ENCODE data around the gene SCGN.
"Not testable (repeated sequence)": the region's sequence is repeated elsewhere in the genome, so short reads cannot be mapped to it uniquely, and the experiment has no call there.

SCGN gene

DNA sequence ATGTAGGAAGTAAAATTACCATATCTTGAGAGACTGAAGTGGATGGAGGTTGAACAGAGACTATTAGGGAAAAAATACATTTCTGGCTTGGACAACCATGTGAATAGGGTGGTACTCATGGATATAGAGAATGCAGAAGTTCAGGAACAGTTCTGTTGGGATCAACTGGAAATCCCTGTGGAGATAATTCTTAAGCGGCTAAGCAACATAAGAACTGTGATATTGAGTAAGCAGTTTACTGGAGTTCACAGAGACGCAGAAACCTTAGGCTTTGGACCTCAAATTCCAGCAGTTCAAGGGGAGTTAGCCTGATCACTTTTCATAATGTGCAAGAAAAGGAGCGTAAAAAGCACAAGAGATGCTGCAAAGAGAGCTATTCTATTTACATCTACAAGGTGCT, 78.9 kb downstream of the SCGN start:
- no peak for DNase-seq (ENCODE audit: low read depth)

DNA sequence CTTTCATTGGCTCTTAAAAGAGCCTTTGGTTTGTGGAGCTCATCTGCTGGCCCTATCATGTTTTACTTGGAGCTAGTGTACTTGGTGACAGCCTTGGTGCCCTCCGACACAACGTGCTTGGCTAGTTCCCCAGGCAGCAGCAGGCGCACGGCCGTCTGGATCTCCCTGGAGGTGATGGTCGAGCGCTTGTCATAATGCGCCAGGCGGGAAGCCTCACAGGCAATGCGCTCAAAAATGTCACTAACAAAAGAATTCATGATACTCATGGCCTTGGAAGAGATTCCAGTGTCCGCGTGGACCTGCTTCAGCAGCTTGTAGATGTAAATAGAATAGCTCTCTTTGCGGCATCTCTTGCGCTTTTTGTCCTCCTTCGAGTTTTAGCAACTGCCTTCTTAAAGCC, 79.7 kb downstream of the SCGN start:
- no peak for DNase-seq (ENCODE audit: low read depth)

DNA sequence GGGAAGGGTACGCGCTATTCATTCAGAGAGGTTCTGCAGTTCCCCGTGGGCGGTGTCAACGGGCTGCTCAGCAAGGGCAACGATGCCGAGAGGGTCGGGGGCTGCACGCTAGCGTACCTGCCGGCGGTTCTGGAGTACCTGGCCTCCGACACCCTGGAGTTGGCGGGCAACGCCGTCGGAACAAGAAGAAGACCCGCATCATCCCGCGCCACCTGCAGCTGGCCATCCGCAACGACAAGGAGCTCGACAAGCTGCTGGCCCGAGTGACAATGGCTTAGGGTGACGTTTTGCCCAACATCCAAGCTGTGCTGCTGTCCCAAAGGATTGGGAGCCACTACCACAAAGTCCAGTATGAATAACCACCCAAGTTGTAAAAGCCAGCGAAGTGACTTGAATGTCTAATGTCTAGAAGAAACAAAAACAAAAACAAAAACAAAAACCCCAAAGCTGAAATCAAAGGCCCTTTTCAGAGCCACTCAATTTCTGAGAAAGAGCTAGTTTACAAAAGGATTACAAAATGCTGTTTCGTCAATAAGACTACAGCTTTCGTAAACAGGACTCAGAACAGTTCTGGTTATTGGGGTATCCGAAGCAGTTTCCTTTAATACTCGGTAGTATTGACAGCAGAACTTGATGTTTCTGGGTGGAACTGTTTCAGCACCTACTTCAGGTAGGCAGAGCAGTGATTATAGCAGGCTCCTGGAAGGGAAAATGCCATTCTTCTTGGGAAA, 80.6 kb downstream of the SCGN start:
- DNase-seq (ENCODE audit: low read depth) = no peak

DNA sequence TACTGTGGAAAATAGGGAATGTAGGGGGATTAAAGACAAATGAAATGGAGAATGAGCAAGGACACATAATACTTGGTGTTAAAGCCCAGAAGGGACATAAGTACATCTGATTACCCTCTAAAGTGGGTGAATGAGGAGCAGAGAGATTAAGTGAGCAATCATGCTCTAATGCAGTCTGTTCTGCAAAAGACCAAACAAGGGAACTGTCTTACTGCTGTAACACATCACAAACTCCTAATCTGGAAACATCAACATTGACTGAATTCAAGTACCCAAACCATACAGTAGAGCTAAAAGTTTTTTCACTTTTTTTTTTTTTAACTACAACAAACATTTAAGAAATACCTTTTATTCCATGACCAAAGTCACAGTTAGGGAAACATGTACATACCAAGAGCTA, 83.2 kb downstream of the SCGN start:
- DNase-seq (ENCODE audit: low read depth) = no peak

DNA sequence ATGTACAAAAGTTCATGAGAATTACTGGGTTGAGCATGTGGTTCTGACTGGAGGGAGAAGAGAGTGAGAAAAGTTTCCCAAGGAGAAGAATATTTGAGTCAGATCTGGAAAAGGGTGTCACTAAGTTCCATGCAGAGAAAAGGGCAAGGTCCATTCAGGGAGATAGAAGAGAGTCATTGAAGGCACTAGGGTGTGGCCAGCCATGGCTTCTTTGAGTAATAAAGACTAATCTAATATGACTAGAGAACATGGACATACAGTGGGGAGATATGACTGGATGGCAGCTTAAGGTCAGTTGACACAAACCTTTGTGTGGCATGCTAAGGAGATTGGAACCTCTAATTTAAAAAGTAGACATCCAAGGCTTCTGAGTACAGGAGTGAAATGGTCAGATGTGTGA, 91.9 kb downstream of the SCGN start:
- DNase-seq (ENCODE audit: low read depth) = no peak

DNA sequence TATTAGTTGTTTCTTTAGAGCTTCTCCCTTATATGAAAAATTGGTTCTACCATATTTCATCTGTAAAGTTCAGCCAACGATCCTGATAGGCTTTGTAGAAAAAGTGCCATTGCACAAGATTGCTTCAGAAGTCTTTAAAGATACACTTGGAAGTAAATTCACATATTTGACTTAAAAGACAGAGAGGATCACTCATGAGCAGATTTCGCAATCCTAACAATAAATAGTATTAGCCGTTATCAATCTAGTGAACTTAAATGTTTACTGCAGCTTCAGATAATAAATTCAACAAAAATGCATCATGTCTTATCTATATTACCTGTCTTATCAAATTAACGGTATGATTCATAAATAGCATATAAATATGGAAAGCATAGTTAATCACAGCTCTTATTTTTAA, 93.8 kb downstream of the SCGN start:
- DNase-seq (ENCODE audit: low read depth) = no peak

DNA sequence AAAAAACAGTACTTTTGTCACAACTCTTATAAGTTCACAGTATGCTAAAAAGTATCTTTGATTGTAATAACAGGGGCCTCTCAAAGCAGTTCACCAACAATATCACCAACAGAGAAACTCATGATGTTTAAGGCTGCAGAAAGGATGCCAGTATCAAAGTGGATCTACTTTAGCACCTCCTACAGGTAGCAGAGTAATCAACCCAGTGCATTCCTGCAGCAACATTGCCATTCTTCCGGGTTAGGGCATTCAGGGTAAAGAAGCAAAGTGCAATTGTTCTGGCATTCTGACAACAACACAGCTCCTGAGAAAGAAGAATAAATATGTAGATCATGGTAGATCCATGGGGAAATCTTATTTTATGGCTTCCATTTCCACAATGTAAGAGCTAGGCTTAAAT, 95.0 kb downstream of the SCGN start:
- DNase-seq (ENCODE audit: low read depth) = no peak

DNA sequence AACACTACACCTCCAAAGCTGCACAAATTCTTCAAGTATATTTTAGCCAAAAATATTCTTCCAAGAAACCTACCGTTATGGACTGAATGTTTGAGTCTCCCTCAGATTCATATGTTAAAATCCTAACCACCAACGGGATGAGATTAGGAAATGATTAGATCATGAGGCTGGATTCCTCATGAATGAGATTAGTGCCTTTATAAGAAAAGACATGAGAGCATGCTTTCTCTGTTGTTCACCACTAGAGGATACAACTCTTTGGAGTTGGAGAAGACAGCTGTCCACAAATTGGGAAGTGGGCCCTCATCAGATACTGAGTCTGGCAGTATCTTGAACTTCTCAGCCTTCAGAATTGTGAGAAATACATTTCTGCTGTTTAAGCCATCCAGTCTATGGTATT, 95.5 kb downstream of the SCGN start:
- no peak for DNase-seq (ENCODE audit: low read depth)

DNA sequence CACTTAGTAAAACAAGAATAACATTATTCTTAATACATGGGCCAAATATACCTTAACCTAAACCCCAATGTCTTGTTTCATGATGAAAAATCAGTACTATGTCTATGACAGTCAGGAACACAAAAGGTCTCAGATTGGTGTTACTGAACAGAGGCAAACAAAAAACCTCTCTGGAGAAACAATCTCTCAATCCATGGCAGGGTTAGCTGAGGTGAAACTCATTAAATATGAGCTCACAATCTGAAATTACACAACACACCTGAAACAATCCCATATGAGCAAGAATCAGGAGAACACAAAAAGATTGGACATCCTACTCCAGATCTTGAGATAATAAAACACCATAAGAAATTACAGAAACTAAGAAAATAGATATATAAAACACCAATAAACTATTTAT, 96.0 kb downstream of the SCGN start:
- no peak for DNase-seq (ENCODE audit: low read depth)

DNA sequence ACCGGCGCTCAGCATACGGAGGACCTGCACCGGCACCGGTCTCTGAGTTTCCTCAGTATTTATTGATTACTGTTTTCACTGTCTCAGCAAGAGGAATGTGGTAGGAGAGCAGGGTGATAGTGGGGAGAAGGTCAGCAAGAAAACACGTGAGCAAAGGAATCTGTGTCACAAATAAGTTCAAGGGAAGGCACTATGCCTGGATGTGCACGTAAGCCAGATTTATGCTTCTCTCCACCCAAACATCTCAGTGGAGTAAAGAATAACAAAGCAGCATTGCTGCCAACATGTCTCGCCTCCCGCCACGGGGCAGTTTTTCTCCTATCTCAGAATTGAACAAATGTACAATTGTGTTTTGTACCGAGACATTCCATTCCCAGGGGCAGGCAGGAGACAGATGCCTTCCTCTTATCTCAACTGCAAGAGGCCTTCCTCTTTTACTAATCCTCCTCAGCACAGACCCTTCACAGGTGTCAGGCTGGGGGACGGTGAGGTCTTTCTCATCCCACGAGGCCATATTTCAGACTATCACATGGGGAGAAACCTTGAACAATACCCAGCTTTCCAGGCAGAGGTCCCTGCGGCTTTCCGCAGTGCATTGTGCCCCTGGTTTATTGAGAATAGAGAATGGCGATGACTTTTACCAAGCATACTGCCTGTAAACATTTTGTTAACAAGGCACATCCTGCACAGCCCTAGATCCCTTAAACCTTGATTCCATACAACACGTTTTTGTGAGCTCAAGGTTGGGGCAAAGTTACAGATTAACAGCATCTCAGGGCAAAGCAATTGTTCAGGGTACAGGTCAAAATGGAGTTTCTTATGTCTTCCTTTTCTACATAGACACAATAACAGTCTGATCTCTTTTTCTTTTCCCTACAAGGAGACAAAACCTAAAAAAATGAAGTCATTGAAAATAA, 96.8 kb downstream of the SCGN start:
- not testable (repeated sequence) for DNase-seq (ENCODE audit: low read depth)

DNA sequence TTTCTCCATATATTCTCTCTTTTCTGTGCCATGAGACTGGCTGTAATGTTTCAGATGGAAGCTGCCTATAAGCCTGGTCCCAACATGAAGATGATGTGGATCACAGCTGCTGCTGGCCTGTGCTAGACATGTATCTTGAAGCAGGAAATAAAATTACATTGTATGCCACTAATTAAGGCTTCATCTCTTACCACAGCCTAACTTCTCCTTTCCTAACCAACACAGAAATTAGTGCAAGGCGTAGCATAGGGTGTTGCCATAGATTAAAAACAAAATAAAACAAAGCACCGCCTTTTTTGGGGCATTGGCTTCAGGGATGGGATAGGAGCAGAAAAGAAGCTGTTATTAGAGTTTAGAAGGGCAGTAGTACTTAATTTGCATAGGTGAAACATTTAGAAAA, 97.8 kb downstream of the SCGN start:
- DNase-seq (ENCODE audit: low read depth) = no peak

DNA sequence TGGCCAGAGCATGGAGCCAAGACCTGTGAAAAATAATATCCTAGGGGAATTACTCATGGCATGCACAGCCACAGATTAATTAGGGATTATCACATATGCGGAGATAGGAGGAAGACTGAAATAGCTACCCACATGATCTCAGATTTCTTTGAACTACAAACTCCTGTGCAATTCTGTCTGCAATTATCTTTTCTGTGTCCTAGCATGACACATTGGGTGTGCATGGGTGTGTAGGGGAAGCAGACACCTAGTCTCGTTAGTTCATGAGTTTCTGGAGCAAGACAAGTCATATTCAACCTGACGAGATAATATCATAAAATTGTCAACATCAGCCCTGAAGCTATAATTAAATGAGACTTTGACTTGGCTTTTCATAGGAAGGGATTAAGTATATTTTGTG, 98.9 kb downstream of the SCGN start:
- DNase-seq (ENCODE audit: low read depth) = no peak
